Measurements from ENCODE around the gene TFCP2L1.

TFCP2L1 gene

DNA sequence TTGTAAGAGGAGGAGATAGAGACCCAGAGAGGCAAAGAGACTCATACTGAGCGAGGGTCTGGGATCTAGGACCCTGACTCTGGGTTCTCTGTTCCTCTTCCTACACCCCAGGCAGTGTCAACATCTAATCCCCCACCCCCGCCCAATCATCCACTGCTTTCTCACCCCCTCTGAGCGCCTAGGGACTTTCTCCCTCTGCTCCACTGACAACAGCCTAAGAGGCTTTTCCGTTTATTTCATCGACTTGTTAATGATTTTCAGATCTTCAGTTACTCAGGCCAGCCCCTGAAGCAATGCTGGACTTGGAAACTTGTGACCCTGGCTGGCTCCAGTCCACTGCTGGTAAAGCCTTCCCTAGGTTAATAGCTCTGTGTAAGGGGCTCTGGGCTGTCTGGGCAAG lies 65.1 kb downstream of the TFCP2L1 start:
- no peak for DNase-seq (ENCODE audit: low read depth in 2 of 2)

DNA sequence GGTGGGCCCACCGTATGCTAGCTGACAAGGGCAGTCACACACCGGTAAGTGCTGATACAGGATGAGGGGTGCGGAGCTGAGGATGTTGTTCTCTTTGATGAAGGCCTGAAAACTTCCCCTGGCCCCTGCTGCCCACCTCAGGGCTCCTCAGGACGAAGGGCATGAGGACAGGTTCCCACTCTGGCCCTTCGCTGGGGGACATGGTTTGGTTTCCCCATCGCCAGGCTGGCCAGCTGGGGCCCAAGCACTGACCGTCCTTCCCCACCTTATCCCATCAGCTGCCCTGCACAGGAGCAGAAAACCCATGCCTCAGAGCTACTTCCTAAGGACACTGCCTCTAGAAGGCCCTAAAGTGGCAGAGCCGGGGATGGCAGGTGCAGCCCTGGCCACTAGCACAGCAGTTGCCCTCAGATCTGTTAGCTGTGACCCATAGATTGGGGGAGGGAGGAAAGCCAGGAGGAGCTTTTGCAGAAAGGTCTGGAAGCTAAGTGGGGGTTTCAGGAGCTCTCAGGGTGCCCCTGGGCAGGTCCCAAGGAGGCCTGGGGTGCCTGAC lies 66.5 kb downstream of the TFCP2L1 start:
- no peak for DNase-seq (ENCODE audit: low read depth in 2 of 2)

DNA sequence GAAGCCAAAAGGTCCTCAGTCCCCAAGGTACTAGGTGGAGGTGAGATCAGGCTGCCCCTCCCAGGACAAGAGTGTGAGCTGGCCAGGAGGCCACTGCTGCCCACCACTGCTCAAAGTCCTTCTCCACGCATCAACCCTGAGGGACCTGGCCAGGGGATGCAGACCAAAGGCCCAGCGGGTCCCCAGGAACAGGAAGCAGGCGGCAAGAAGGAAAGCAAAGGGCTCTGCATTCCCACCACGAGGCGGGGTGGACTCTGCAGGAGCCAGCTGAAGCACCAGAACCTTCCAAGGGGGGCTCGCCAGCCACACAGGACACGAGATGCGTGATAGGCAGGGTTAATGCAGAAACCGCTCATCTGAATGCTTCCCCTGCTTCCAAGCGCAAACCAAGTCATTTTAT lies 67.4 kb downstream of the TFCP2L1 start:
- no peak for DNase-seq (ENCODE audit: low read depth in 2 of 2)

DNA sequence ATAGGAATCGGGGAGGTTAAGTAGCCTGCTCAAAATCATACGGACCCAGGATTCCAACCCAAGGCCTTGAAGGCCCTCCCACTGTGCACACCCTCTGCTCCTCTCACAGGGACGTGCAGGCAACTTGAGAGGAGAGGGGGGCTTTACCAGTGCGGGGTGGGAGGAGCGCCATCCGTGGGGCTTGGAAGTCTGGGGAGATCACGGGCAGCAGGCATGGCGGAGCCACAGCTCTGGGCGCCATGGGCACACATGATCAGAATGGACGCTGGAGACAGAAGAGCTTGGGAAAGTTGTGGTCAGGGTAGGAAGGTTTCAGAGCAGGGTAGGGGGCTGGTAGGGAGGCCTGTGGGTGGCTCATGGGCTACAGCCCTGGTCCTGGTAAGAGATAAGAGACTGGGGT lies 70.7 kb downstream of the TFCP2L1 start:
- DNase-seq (ENCODE audit: low read depth in 2 of 2) = no peak

DNA sequence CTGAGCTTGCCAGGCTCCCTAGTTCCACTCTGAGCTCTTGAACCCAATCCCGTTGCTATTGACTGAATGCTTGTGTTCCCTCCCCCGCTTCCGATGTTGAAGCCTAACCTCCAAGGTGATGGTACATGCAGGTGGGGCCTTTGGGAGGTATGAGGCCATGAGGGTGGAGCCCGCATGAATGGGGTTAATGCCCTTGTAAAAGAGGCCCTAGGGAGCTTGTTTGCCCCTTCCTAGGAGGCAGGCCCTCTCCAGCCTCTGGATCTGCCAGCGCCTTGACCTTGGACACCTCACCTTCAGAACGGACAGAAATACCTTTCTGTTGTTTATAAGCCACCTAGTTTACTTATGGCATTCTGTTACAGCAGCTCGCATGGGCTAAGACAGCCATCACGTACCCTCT lies 71.6 kb downstream of the TFCP2L1 start:
- DNase-seq (ENCODE audit: low read depth in 2 of 2) = no peak

DNA sequence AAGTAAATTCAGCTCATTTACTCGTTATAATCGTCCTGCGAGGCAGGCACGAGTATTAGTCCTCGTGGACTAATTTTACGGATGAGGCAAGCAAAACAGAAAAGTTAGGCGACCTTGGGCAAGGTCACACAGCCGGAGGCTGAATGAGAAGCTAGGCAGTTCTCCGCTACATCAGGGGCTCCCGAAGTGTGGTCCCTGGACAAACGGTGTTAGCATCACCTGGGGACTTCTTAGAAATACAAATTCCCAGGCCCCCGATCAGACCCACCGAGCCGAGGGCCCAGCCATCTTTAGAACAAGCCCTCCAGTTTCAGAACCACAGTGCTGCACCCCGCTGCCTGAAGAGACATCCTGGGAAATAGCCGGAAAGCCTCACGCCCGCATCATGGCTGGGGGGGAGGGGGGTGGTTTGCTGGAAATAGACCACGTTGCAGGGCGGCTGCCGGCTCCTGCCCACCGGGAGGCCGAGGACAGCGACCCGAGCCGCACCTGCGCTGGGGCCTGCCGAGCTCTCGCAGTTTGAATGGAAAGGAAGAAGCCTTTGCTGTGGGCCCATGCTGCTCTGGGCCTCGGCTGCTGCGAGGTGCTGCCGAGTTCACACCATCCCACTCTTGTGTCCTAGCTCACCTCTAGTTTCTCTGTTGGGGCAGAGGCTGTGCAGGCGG lies 72.2 kb downstream of the TFCP2L1 start:
- DNase-seq (ENCODE audit: low read depth in 2 of 2) = no peak

DNA sequence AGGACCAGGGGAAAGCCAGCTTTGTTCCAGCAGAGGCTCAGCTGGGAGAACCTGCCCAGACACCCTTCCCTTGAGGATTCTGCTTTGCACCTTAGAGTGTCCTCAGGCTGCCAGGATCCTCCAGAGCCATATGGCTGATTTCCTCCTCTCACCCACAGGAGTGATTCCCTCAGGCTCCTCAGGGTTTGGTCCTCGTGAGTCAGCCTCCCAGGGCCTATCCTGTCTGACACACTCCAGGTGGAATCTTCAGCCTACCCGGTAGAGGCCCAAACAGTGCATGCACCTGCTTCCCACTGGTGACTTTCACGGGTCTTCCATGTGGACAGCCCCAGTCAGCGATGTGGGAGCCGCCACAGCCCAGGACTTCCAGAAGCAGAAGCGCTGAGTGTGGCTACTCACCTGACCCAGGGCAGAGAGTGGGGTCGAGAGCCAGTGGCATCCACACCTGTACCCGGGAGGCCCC lies 73.3 kb downstream of the TFCP2L1 start:
- no peak for DNase-seq (ENCODE audit: low read depth in 2 of 2)

DNA sequence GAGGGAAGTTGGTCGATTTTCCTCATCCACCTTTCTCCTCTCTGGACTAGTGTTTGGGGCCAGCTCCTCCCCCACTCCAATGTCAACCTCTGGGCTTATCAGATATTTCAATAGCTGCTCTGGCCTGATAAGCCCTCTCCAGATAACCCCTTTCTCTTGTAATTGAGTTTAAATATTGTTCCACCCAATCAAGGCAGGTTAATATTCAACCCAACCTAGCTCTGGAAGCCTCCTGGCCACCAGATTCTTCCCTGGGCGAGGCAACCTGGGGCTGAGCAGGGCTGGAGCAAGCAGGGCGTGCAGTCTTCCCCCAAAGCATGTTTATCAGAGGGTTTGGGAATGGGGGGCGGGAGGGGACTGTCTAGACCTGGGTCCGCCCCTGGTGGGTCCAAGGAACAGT lies 73.8 kb downstream of the TFCP2L1 start:
- DNase-seq (ENCODE audit: low read depth in 2 of 2) = no peak

DNA sequence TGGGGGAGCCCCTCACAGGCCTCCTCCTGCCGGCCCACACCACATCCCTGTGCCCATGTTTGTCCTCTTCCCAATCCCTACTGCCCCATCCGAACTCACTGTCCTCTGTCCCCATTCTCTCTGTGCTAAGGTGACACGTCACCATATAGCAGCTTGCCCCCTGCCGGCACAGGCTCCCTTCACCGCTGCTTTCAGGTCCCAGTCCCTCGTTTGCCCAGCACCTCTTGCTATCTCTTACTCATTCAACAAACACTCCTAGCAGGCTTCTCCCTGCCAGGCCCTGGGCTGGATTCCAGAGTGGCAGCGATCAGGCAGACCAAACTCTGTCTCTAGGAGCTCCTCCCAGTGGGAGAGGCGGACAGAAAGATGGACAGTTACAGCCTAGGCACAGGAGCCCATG lies 74.3 kb downstream of the TFCP2L1 start:
- no peak for DNase-seq (ENCODE audit: low read depth in 2 of 2)

DNA sequence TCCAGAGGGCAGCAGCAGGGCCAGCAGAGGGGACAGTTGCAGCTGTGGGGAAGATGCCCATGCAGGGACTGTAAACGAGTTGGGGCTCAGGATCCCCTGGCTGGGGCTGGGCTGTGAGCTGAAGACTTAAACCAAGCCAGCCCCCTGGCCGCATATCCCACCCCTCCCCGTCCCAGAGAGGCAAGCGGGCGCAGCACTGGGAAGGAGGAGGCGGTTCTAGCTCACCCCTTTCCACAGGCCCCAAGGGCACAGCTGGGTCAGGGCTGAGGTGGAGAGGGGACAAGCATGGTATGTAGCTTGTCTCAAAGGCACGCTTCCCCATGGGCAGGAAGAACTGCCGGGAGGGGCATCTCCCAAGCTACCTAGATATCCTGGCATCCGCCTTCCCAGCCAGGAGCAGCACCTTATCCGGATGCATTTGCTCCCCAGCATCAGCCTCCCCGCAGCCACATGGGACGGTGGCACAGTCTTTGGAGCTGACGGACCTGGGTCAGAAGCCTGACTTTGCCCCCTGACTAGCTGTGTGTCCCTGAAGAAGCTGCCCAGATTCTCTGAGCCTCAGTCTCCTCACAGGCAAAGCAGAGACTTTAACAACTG lies 75.9 kb downstream of the TFCP2L1 start:
- DNase-seq (ENCODE audit: low read depth in 2 of 2) = no peak

DNA sequence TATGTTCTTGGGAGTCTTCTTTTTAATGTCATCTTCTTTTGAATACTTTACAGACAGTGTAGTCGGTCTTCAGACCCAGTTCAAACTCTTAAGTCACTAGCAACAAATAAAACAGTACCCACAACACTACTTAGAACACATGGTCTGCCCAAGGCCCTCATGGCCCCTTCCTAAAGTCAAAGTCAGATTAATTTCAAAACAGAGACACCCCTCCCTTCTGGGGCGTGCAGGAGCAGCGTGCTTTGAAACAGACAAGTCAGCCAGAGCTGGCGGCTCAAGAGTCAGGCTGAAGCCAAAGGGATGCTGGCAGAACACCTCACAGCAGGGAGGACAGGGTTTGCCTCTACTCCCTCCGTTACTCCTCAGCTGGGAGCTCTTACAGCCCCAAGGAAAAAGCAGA lies 77.5 kb downstream of the TFCP2L1 start:
- DNase-seq (ENCODE audit: low read depth in 2 of 2) = no peak

DNA sequence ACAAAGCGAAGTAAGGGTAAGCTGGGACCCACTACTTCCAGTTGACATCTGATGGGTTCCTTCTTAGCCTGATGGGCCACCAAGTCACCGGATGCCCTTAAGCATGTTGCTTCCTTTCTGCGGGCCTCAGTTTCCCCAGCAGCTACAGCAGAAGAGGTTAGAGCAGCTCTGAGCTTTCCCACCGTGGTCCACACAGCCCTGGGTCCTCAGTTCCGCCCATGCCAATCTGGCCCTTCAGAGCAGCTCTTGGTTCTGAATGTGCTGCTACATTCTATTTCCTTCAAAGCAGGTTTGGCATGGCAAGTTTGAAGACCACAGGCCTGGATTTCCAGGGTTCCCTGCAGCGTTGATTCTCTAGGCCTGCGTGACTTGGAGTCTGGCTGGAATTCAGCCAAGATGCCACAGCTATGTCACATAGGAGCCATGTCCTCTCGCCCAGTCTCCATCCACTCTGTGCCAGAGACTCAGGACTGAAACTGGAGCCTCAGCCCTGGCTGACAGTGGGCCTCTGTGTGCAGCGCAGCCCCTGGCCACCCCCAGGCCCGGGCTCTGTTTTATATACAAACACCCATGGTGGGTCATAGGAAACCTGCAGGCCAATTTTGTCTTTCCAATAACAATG lies 79.6 kb downstream of the TFCP2L1 start:
- no peak for DNase-seq (ENCODE audit: low read depth in 2 of 2)

DNA sequence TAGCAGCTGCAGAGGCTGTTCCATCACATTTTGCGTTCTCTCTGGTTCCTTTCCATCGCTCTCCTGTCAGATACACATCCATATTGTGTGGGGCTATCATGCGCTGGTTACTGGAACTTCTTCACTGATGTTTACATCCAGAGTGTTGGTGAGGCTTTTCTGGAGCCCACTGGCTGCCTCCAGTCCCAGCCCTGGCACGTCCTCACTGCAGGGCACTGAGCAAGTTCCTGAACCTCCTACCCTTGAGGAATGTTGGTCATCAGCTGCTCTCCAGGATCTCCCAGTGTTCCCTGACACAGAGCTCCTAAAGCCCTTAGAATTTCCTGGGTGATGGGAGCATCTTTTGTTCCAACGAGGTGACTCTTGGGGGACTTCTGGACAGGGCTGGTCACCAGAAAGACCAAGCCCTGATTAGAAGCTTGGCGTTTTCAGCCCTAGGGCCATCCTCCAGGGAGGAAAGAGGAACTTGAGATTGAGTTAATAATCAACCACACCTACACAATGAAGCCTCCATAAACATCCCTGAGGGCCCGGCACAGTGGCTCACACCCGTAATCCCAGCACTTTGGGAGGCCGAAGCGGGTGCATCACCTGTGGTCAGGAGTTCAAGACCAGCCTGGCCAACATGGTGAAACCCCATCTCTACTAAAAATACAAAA lies 81.3 kb downstream of the TFCP2L1 start:
- no peak for DNase-seq (ENCODE audit: low read depth in 2 of 2)

DNA sequence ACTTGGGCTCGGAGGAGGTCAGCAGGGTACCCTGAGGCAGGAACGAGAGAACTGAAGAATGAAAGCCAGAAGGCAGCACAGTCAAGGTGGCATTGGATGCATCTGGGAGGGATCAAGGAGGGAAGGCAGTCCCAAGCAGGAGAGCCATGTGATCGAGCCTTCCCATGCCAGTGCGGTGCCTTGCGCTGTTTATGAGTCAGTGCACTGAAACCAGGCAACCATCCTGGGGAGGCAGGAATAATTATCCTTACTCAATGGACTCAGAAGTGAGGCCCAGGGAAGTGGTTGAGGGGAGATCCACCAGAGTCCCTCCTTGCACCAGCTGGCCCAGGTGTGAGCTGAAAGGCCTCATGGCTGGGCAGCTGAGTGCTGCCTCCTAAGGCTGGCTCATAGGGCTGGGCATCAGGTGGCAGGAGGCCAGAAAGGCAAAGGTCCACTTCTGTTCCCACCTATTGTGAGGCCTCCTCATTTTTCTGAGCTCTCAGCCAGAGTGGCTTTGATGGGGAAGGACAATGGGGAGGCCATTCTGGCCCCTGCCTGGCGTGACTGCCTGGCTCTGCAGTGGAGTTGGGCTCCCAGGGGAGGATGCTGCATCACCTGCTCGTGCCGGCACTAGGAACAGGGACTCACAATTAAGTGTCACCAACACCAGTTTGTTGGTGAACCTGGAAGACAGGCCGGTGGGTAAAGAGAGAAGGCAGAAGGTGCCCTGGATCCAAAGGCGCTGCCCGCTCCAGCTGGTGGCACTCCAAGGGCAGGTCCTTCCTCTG lies 82.3 kb downstream of the TFCP2L1 start:
- DNase-seq (ENCODE audit: low read depth in 2 of 2) = no peak

DNA sequence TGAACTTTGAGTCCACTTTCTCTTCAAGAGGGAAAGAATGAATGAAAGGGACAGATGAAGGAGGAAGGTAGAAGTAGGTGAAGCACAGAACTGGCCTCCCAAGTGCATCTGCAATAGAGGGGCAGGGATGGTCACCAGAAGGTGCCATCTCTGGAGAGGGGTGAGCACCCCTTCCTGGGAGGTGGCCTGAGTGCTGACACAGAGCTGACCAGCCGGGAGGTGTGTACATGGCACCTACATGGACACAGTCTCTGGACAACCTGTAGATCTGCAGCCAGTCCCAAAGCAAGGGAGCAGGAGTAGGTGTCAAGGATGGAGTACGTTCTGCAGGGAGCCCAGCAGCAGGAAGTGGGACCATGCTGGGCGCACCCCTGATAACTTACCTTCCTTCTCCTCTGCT lies 83.2 kb downstream of the TFCP2L1 start:
- no peak for DNase-seq (ENCODE audit: low read depth in 2 of 2)

DNA sequence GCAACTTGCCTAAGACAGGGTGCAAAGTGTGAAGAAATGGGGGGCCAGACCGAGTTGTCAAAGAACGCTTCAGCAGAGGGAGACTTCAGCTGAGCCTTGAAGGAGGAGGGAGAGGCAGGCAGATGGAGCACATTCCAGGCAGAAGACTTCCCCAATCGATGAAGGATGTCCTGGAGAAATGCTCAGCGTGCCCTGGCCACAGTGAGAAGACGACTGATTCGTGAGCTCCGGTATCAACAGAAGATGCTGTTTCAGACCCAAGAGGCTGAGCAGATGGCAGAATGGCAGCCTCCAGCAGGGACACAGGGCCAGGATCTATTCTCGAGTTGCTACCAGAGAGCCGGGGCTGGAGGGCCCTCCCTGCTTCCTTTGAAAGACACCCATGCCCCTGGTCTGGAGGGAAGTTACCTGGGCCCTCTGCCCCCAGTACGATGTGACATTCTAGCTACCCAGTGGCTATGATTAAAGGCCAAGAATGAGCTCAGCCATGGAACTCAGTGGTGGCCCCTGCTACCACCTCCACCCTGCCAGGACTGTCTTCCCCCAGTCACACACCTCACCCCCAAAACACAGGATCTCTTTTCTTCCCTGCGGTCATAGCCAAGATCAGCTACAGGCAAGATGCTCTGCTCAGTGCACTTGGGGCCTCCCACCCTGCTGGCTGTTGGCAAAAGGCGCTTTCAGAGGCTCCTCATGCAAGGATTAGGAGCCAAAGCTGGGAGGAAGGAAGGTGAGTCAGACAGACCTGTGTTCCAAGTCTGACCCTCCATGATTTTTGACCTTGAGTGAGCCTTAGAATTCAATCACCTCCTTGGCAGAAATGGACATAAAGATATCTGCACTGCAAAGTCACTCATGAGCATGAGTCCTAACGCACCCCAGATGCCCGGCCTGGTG lies 84.3 kb downstream of the TFCP2L1 start:
- DNase-seq (ENCODE audit: low read depth in 2 of 2) = no peak

DNA sequence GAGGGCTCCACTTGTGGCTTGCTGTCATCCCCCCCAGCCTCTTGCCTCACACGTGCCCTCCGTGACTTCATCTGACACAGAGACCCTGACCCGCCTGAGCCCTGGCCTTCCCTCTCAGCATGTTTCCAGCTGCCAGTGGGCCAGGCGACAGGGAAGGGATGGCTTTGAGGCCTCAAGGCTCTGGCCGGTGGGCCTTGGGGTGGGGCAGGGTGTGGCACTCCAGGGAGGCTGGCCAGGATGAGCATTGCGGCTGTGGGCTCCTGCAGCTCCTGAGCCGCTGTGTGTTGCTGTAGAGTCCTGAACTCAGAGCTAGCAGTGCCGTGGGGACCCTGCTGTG lies 85.0 kb downstream of the TFCP2L1 start:
- DNase-seq (ENCODE audit: low read depth in 2 of 2) = no peak

DNA sequence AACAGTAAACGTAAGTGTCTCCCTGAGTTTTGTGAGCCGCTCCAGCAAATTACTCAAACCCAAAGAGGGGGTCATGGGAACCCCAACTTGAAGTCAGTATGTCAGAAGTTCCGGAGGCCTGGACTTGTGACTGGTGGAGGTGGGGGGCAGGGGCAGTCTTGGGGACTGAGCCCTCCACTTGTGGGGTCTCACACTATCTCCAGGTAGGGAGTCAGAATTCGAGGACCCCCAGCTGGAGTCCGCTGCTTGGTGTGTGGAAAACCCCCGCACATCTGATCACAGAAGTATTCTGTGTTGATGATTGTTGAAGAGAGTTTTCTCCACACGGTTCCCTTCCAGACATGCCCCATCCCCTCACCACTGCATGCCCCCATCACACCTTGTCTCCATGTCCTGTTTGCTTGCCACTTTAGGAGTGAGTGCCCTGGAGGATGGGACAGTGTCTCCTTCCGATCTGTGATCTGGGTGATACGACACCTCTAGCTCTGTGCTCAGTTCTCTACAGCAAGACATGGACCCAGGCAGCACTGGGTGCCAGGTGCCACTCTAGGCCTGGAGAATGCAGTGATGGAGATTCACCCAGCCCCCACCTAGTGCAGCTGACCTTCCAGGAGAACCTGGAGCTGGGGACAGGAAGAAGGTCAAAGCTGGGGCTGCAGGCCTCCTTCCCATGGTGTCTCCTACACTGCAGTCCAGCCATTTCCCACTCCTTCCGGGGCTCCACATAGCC lies 85.6 kb downstream of the TFCP2L1 start:
- DNase-seq (ENCODE audit: low read depth in 2 of 2) = no peak

DNA sequence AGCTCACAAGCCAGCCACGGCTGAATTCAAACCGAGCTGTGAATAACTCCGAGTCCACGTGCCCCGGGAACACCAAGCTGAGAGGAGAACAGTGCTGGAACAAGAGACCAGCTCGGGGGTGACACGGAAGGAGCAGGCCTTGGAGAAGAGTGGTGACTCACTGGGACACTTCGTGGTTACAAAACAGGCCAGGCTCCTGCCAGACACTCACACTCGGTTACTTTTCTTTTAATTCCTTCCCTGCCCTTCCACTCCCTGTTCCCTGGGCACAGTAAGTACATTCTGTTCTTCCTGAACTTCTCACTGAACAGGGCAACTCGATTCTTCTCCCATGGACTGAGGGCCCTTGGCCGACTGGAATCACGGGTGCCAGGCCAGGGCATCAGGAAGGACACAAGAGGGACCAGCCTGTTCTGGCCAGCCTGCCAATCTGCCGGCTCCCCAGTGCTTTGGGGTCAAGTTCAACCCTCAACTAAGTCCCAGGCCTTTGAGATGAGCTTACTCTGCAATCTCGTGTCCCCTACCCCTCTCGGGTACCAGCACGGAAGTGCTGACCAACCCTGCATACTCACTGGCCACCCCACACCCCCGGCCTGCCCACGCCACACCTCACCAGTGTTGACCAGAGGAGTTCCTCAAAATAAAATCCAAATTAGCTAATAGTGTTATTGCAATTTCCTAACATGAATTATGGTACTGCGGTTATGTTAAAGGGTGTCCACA lies 87.5 kb downstream of the TFCP2L1 start:
- no peak for DNase-seq (ENCODE audit: low read depth in 2 of 2)

DNA sequence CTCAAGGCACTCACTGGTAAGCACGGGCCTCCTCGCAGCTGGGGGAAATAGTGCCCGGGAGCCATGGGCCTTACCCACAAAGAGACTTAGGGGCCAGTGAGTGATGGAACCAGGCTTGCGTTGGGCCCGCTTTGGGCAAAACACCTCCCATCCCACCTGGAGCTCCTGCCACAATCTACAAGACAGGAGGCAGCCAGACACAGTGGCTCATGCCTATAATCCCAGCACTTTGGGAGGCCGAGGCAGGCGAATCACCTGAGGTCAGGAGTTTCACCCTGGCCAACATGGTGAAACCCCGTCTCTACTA lies 88.2 kb downstream of the TFCP2L1 start:
- no peak for DNase-seq (ENCODE audit: low read depth in 2 of 2)
